Cardiac muscle cell (in vitro differentiated cells and primary cell): Measurements from ENCODE around the gene AGPAT3. TPM values are rescaled to one million over a fixed set of nuclear protein-coding genes. Genes with fewer than 3 reads are reported as not detected.

Source experiments
- DNase-seq, 2 donors: peaks; one replicate each; pipeline versions ENCODE4 v3.0.0 to v3.0.0-alpha.2; 2010 to 2017; ENCODE audit warnings: low read depth in 1 of 2, low spot score in 1 of 2
- H3K27ac ChIP-seq: fragments of 200-600 bp; sonication (generic); 2 replicates; pipeline ENCODE4 v1.5.1; 2016
- H3K27me3 ChIP-seq: fragments of 200-600 bp; sonication (generic); 2 replicates; pipeline ENCODE4 v1.6.0; 2016; ENCODE audit warnings: control low read depth
- H3K36me3 ChIP-seq: fragments of 200-600 bp; sonication (generic); 2 replicates; pipeline ENCODE4 v1.5.1; 2016; ENCODE audit warnings: control low read depth
- H3K4me1 ChIP-seq: fragments of 200-600 bp; sonication (generic); 2 replicates; pipeline ENCODE4 v1.8.1; 2017; ENCODE audit warnings: low read depth, mild to moderate bottlenecking, mixed run types
- H3K4me3 ChIP-seq: fragments of 200-600 bp; sonication (generic); 2 replicates; pipeline ENCODE4 v1.5.1; 2016; ENCODE audit warnings: mild to moderate bottlenecking
- H3K9me3 ChIP-seq: fragments of 200-600 bp; sonication (generic); 2 replicates; pipeline ENCODE4 v1.5.1; 2017; ENCODE audit warnings: low read depth, mild to moderate bottlenecking, control low read depth
- polyA plus RNA-seq: library from polyadenylated mRNA; unstranded; fragments of >200 nt; fragmentation: Nextera tagmentation; extraction: Ambion mirVana; gene quantifications from 2 replicates; pipeline ENCODE4 v1.2.1, GENCODE V29; 2016
- total RNA-seq: library from RNA; depleted of rRNA; stranded (reverse); fragments of >200 nt; gene quantifications from 2 replicates; pipeline ENCODE4 v1.2.3, GENCODE V29; 2016
- TF ChIP-seq, protein P1 (sequence below): IDR thresholded peaks from 2 replicates; pipeline ENCODE4 v1.5.1; 2012; ENCODE audit warnings: low read depth, mild to moderate bottlenecking, low read length

Gene AGPAT3
- total and polyA plus RNA-seq, 2 experiments from 2014 or later, result 12.4 to 23.6 TPM

- no peaks in the 10 kb centered on the region for H3K27me3 ChIP-seq
- no peak overlapping the region for H3K4me3 ChIP-seq
Measured at GRCh38 chr21:43890042-43890441, 25.0 kb downstream of the AGPAT3 start.

DNA sequence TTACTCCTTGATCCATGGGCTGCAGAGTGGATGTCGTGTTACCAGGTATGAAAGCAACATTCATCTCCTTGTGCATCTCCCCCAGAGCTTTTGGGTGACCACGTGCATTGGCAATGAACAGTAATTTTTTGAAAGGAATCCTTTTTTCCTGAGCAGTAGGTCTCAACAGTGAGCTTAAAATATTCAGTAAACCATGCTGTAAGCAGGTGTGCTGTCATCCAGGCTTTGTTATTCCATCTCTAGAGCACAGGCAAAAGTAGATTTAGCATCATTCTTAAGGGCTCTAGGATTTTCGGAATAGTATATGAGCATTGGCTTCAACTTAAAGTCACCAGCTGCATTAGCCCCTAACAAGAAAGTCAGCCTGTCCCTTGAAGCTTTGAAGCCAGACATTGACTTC is 27.3 kb downstream of the AGPAT3 start:
- no peaks in the 10 kb centered on the region for H3K27me3 ChIP-seq
- H3K27ac ChIP-seq, result no peak overlapping the region
- H3K4me1 ChIP-seq, result no peaks in the 10 kb centered on the region
- H3K4me3 ChIP-seq, result no peak overlapping the region
- TF ChIP-seq, protein P1, sequence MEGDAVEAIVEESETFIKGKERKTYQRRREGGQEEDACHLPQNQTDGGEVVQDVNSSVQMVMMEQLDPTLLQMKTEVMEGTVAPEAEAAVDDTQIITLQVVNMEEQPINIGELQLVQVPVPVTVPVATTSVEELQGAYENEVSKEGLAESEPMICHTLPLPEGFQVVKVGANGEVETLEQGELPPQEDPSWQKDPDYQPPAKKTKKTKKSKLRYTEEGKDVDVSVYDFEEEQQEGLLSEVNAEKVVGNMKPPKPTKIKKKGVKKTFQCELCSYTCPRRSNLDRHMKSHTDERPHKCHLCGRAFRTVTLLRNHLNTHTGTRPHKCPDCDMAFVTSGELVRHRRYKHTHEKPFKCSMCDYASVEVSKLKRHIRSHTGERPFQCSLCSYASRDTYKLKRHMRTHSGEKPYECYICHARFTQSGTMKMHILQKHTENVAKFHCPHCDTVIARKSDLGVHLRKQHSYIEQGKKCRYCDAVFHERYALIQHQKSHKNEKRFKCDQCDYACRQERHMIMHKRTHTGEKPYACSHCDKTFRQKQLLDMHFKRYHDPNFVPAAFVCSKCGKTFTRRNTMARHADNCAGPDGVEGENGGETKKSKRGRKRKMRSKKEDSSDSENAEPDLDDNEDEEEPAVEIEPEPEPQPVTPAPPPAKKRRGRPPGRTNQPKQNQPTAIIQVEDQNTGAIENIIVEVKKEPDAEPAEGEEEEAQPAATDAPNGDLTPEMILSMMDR, result no peak
- no peak for DNase-seq
- H3K9me3 ChIP-seq, result no peaks in the 10 kb centered on the region
- H3K36me3 ChIP-seq, result no peaks in the 10 kb centered on the region

More at GRCh38 chr21:43890042-43890441, 25.0 kb downstream of the AGPAT3 start:
- Histone ChIP-seq H3K36me3 (no peaks in the 10 kb centered on the region), H3K9me3 (no peaks in the 10 kb centered on the region), H3K4me1 (no peaks in the 10 kb centered on the region), H3K27ac (no peak overlapping the region)
- DNase-seq, result no peak
- TF ChIP-seq, protein P1, result no peak

DNA sequence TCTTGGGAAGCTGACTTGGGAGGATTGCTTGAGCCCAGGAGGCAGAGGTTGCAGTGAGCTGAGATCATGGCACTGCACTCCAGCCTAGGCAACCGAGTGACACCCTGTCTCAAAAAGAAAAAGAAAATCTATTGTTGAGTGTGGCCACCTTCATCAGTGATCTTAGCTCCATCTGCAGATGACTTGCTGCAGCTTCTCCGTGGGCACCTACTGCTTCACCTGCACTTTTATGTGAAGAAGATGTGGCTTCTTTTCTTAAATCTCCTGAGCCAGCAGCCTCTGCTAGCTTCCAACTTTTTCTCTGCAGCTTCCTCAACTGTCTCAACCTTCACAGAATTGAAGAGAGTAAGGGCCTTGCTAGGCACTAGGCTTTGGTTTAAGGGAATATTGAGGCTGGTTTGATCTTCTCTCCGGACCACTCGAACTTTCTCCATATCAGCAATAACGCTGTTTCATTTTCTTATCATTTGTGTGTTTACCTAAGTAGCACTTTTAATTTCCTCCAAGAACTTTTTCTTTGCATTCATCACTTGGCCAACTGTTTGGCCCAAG is 28.0 kb downstream of the AGPAT3 start:
- H3K4me1 ChIP-seq, result no peaks in the 10 kb centered on the region
- no peak overlapping the region for H3K4me3 ChIP-seq
- no peaks in the 10 kb centered on the region for H3K9me3 ChIP-seq
- H3K27me3 ChIP-seq, result no peaks in the 10 kb centered on the region
- no peaks in the 10 kb centered on the region for H3K36me3 ChIP-seq
- no peak for DNase-seq
- TF ChIP-seq, protein P1, result no peak
- no peak overlapping the region for H3K27ac ChIP-seq

DNA sequence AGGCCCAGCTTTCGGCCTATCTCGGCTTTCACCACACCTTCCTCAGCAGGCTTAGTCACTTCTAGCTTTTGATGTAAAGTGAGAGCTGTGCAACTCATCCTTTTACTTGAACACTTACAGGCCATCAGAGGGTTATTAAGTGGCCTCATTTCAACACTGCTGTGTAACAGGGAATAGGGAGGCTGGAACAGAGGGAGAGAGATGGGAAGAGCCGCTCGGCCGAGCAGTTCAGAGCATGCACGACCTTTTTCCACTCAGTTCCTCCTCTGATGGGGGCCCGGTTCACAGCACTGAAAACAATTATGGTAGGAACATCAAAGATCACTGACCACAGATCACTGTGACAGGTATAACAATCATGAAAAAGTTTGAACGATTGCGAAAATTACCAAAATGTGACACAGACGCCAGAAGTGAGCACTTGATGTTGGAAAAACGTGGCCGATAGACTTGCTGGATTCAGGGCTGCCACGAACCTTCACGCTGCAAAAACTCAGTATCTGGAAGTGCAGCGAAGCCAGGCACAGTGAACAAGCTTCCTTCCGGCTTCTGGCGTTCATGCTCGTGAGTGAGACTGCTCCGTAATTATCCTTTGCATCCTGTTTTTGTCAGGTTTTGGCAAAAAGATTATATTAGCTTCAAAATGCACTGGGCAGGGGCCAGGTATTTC is 28.6 kb downstream of the AGPAT3 start:
- no peaks in the 10 kb centered on the region for H3K4me1 ChIP-seq
- DNase-seq, result peak; percentile 15 to 49
- no peak overlapping the region for H3K4me3 ChIP-seq
- TF ChIP-seq, protein P1, result no peak
- H3K27me3 ChIP-seq, result no peaks in the 10 kb centered on the region
- H3K36me3 ChIP-seq, result no peaks in the 10 kb centered on the region
- no peaks in the 10 kb centered on the region for H3K9me3 ChIP-seq
- H3K27ac ChIP-seq, result no peak overlapping the region

GRCh38 chr21:43894206-43894577 is 29.2 kb downstream of the AGPAT3 start:
- Histone ChIP-seq H3K36me3 (no peaks in the 10 kb centered on the region), H3K27ac (no peak overlapping the region), H3K4me1 (no peaks in the 10 kb centered on the region), H3K27me3 (no peaks in the 10 kb centered on the region), H3K4me3 (no peak overlapping the region), H3K9me3 (no peaks in the 10 kb centered on the region)
- no peak for DNase-seq
- TF ChIP-seq, protein P1, result no peak
